ENCODE results near the gene TPH2.

Gene TPH2

GRCh38 chr12:71938728-71939385 is at the start of gene TPH2:
Gene TPH2 (plus strand): TSS chr12:71938845. CDS start chr12:71938987, 142 bp downstream.
- no peak within 1 kb of the TSS for H3K4me3 ChIP-seq (ENCODE audit: low read length)
- TF ChIP-seq CTCF (conservative IDR thresholded peaks at IDR 0.05; ENCODE audit: low read depth, low read length) = peak; percentile 83
- peak; percentile 29 for DNase-seq (ENCODE audit: low read depth)

DNA sequence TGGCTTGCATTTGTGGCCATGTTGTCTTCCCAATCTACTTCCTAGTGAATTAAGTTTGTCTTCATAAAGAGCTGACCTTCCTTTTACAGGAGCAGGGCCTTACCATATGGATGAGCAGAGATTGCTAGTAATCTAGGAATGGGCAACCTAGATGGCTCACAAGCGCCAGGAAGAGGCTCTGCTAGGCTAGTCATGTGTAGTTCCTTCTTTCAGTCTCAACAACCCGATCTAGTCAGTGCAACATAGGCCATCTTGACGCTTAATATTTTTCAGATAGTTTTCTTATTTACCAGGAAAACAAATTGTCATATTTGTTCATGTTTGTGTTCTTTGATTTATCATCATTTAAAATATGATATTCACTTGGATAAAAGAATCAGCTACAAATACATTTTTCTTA is 48.2 kb upstream of the TPH2 start:
- DNase-seq (ENCODE audit: low read depth) = no peak
- no peak overlapping the region for H3K4me3 ChIP-seq (ENCODE audit: low read length)
- no peak for TF ChIP-seq CTCF (conservative IDR thresholded peaks at IDR 0.05; ENCODE audit: low read depth, low read length)

DNA sequence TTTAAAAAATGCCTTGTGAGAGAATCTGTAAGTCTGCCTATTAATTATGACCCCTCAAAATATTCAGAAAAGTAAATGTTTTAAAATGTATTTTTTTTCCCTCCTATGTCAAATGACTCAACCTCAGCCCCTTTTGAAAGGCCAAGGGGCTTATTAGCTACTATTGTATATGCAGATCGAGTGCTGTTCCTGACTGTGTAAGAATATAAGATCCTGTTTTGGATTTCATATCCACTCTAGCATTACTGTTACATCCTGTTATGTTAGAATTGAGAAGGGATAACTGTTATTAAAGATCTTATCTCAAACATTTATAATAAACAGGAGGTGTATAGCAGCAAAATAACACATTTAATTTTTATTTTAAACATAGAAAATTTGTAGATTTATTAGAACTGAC is 46.6 kb upstream of the TPH2 start:
- DNase-seq (ENCODE audit: low read depth) = no peak
- no peak overlapping the region for H3K4me3 ChIP-seq (ENCODE audit: low read length)
- TF ChIP-seq CTCF (conservative IDR thresholded peaks at IDR 0.05; ENCODE audit: low read depth, low read length) = no peak

- no peak for TF ChIP-seq CTCF (conservative IDR thresholded peaks at IDR 0.05; ENCODE audit: low read depth, low read length)
- no peak overlapping the region for H3K4me3 ChIP-seq (ENCODE audit: low read length)
- no peak for DNase-seq (ENCODE audit: low read depth)
These were observed 42.3 kb upstream of the TPH2 start for GRCh38 chr12:71896205-71896882.

GRCh38 chr12:71900091-71900490 is 38.6 kb upstream of the TPH2 start:
- no peak overlapping the region for H3K4me3 ChIP-seq (ENCODE audit: low read length)
- no peak for DNase-seq (ENCODE audit: low read depth)
- peak; percentile 30 for TF ChIP-seq CTCF (conservative IDR thresholded peaks at IDR 0.05; ENCODE audit: low read depth, low read length)

GRCh38 chr12:71904629-71905028 is 34.0 kb upstream of the TPH2 start:
- no peak for DNase-seq (ENCODE audit: low read depth)
- no peak for TF ChIP-seq CTCF (conservative IDR thresholded peaks at IDR 0.05; ENCODE audit: low read depth, low read length)
- H3K4me3 ChIP-seq (ENCODE audit: low read length) = no peak overlapping the region

DNA sequence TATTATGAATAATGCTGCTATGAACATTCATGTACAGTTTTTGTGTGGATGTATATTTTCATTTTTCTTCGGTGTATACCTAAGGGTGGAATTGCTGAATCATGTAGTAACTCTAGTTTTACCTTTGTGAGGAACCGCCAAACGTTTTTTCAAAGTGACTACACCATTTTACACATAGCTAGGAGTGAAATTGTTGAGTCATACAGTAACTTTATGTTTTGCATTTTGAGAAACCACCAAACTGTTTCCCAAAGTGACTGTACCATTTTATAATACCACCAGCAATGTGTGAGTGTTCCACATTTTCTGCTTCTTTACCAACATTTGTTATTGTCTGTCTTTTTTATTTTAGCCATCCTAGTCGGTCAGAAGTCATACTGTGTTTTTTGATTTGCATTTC is 3.1 kb upstream of the TPH2 start:
- no peak for DNase-seq (ENCODE audit: low read depth)
- H3K4me3 ChIP-seq (ENCODE audit: low read length) = no peak overlapping the region
- TF ChIP-seq CTCF (conservative IDR thresholded peaks at IDR 0.05; ENCODE audit: low read depth, low read length) = no peak

Data from retinal pigment epithelial cell (primary cell).